Heart left ventricle (tissue), 13 donors: ENCODE results near the gene GANAB.

Experiments
- POLR2A ChIP-seq, 2 donors: fragments of 450-650 bp; IDR thresholded peaks; one replicate each; pipeline ENCODE4 v1.6.1; 2017; ENCODE audit warnings: antibody characterized with exemption in 2 of 2, mild to moderate bottlenecking in 2 of 2, moderate library complexity in 2 of 2
- TF ChIP-seq, protein P1 (sequence below), 12 donors: fragments of 200-600 bp; sonication (generic) in 4 of 12; IDR thresholded peaks; one replicate each; pipeline versions ENCODE4 v1.5.0 to v1.8.0; 2018 to 2022; ENCODE audit warnings: antibody characterized with exemption in 12 of 12, mild to moderate bottlenecking in 5 of 12
- donor health status: ischemic (EF 13 %, LVEDD 7.1; RV severe dilation, severe dysfunction).
- donor health status: DM: no; HTN: yes; CAD: no.
- donor health status: DM: no; HTN: no; CAD: no.
- donor health status: ischemic (EF 25% LVEDD 6.9; RV normal size, moderate dysfunction).
- donor health status: ischemic (EF 25% LVEDD 5.7; RV mildly dilated, moderate dysfunction).
- donor health status: ischemic (EF 35%, LVEDD 5.7; RV mildly dilated, moderate dysfunction).
- donor health status: nonischemic (EF 11% LVEDD 7.7; RV severe dilation, severe dysfunction).
- donor health status: DM: yes; HTN: yes; CAD: no.
- donor health status: PGD.
- donor health status: ischemic (EF 29% LVEDD 5.4; RV normal size, mild dysfunction).
- donor health status: nonischemic (EF 23%, LVEDD 6.1; RV moderate dilation, normal function).

DNA sequence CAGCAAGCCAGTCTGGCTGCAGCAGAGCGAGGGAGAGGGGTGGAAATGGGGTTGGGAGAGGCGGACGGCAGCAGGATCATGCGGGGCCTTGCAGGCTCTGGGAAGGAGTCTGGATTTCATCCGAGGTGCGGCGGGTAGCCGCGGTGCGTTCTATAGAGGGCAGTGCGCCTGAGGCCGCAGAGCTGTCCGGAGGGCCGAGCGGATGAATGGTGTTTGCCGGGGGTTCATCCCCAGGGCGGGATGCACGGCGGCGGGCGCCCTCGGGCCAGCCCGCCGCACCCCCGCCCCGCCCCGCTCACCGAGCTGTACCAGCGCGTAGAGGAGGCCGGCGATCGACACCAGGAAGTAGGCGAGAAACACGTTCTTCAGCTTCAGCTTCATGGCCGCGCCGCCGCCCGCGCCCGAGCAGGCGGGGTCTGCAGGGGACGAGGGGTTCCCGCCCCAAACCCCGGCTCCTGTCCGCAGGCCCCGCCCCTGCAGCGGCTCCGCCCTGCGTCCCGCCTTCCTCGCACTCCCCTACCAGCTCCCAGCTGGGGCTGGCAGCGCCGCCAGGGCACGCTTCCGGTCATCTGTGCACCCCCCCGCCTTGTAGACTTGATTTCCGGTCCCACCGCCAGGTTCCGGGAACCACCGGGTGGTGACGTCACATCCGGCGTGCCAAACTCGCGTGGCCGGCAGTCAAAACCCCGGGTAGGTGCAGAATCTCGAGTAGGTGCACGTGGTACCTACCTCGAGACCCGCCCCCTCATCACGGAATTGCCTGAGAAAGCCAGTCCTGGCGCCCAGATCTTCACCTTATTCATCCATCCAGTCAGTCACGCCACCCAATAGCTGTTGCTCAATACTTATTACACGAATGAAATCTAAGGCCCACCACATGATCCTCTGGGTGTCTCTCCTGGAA lies 24.6 kb downstream of the GANAB start, which contains the start of gene B3GAT3:
- TF ChIP-seq, protein P1, sequence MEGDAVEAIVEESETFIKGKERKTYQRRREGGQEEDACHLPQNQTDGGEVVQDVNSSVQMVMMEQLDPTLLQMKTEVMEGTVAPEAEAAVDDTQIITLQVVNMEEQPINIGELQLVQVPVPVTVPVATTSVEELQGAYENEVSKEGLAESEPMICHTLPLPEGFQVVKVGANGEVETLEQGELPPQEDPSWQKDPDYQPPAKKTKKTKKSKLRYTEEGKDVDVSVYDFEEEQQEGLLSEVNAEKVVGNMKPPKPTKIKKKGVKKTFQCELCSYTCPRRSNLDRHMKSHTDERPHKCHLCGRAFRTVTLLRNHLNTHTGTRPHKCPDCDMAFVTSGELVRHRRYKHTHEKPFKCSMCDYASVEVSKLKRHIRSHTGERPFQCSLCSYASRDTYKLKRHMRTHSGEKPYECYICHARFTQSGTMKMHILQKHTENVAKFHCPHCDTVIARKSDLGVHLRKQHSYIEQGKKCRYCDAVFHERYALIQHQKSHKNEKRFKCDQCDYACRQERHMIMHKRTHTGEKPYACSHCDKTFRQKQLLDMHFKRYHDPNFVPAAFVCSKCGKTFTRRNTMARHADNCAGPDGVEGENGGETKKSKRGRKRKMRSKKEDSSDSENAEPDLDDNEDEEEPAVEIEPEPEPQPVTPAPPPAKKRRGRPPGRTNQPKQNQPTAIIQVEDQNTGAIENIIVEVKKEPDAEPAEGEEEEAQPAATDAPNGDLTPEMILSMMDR (IDR thresholded peaks at IDR 0.05), result peak in 2 of 12 donors; percentile 4
- peak in 1 of 2 donors; percentile 85 for TF ChIP-seq POLR2A (IDR thresholded peaks at IDR 0.05)
